VCaP (cell line): ENCODE data around the gene GLT8D1.
A peak's percentile ranks its signal among the peaks of the same experiment; 100 is the strongest.

Experiments
- H3K27ac ChIP-seq: fragments of 450-650 bp; 2 replicates; pipeline ENCODE4 v1.5.1; 2017
- CTCF ChIP-seq: fragments of 450-650 bp; conservative IDR thresholded peaks from 2 replicates; pipeline ENCODE4 v1.5.1; 2017; ENCODE audit warnings: mild to moderate bottlenecking, moderate library complexity

The GLT8D1 gene

GRCh38 chr3:52695798-52696671, 9.6 kb downstream of the GLT8D1 start:
- TF ChIP-seq CTCF, result no peak
- H3K27ac ChIP-seq, result peak overlapping the region; percentile 97; the same call in 1 of the 2 replicates

- TF ChIP-seq CTCF, result no peak
- peak overlapping the region; percentile 97; the same call in 1 of the 2 replicates for H3K27ac ChIP-seq
Measured at GRCh38 chr3:52694528-52695189, 10.9 kb downstream of the GLT8D1 start.

GRCh38 chr3:52693071-52693470, 12.5 kb downstream of the GLT8D1 start:
- peak overlapping the region; percentile 97 for H3K27ac ChIP-seq

GRCh38 chr3:52690560-52690959, 15.0 kb downstream of the GLT8D1 start:
- H3K27ac ChIP-seq, result peak overlapping the region; percentile 97
- TF ChIP-seq CTCF, result no peak

More at GRCh38 chr3:52693071-52693470, 12.5 kb downstream of the GLT8D1 start:
- TF ChIP-seq CTCF, result no peak

GRCh38 chr3:52689151-52689550, 16.4 kb downstream of the GLT8D1 start:
- no peak for TF ChIP-seq CTCF
- H3K27ac ChIP-seq, result peak overlapping the region; percentile 97

- TF ChIP-seq CTCF, result no peak
- H3K27ac ChIP-seq, result peak overlapping the region; percentile 97
Measured at GRCh38 chr3:52688266-52688665, 17.3 kb downstream of the GLT8D1 start.
